HG03469 (cell line): ENCODE data around the gene ZC3H11A.

Experiments used
- ATAC-seq: cut with Tn5 transposase; IDR thresholded peaks from one replicate; pipeline ENCODE4 v1.9.1; 2021; ENCODE audit warnings: mild to moderate bottlenecking, moderate library complexity, moderate number of reproducible peaks; ENCODE audit not compliant: unreplicated experiment

Gene ZC3H11A

DNA sequence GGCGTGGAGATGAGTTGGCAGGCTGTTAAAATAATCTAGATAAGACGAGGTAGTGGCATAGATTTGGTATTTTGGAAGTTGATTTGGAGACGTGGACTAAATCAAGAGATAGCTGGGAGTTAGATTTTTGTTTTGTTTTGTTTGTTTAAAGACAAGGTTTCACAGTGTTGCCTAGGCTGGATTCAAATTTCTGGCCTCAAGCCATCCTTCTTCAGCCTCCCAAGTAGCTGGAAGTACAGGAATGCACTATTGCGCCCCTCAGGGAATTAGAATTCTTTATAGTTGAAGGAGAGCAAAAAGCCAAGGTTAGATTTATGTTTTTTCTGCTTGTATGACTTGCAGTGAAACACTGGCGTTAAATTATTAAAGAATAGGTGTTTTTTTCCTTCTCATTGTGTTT is 43.7 kb downstream of the ZC3H11A start:
- no peak for ATAC-seq

DNA sequence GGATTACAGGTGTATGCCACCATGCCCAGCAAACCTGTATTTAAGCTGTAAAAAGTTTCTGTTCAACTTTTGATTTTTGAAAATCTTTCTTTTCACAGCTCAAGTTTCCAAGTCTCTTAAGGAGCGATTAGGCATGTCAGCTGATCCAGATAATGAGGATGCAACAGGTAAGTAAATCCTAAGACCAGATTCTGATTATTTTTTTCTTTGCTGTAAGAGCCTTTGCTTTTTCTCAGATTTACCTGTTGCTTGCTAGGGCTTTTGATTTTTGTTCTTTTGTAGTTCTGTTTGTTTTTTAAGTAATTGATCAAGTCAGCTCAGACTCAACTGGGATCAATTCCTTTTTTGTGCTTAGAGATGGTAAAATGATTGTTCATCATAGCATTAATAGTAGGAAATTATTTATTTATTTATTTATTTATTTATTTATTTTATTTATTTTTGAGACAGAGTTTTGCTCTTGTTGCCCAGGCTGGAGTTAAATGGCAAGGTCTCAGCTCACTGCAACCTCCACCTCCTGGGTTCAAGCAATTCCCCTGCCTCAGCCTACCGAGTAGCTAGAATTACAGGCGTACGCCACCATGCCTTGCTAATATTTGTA is 44.9 kb downstream of the ZC3H11A start:
- ATAC-seq = no peak

DNA sequence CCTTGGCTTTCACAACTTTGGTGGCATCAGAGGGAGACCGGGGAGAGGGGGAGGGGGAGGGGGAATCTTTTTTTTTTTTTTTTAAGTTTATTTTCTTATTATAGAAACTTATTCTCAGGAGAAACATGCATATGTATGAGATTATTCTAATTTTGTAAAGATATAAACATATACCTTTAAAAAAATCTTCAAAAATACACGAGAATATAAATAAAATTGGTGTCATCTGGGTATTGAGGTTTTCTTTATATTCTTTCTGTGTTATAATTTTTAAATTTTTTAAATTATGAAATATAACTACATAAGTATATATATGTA is 47.1 kb downstream of the ZC3H11A start:
- ATAC-seq = no peak

DNA sequence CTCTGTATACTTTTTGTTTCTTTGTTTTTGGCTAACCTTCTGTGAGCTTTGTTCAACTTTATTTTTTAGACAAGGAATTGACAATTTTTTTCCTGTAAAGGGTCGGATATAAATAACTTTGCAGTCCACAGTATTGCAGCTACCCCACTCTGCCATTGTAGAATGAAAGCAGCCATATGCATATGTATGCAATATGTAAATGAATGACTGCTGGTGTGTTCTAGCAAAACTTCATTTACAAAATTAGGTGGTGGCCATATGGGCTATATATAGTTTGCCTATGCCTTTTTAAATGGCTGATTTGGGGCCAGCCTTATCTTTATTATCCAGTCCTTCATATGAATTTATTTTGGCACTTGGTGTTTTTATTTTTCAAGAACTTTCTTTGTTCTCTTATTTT is 48.0 kb downstream of the ZC3H11A start:
- ATAC-seq = no peak
